Measurements from ENCODE around the gene CENPP.

Gene CENPP

DNA sequence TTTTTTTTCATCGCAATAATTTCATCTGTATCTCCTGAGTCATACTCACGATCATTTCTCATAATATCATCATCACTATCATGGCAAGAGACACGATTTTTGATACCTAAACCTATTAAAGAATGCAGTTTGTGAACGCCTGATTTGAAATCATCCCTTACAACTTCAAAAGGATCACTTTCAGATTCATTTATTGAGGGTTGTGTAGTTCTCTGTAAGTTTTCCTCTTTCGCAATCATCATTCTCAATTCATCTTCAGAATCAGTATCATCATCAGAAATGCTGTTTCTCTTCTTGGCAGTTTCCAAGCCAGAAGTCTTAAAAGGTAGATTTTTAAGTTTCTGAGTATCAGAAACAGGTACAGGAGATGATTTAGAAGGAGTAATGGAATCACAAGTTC is 10.3 kb upstream of the CENPP start:
- DNase-seq = no peak

DNA sequence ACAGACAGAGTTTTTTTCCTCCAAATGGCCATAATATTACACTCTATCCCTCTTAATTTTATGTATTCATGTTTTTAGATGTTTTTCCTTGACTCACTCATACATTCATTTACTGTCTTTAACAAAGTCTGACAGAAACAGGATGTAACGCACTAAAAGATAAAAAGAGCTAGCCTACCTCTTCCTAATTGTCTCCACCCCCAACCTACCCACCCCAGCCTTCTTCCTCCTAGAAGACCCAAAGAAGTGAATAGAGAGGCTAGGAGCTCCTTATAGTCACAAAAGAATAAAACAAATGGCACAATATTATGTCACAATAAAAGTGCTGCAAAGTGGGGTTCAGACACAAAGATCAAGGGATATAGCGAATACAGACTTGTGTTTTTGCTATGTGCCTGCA is 1.3 kb upstream of the CENPP start:
- DNase-seq = no peak

GRCh38 chr9:92324889-92325268 is 874 bp upstream of the CENPP start:
- DNase-seq = no peak

DNA sequence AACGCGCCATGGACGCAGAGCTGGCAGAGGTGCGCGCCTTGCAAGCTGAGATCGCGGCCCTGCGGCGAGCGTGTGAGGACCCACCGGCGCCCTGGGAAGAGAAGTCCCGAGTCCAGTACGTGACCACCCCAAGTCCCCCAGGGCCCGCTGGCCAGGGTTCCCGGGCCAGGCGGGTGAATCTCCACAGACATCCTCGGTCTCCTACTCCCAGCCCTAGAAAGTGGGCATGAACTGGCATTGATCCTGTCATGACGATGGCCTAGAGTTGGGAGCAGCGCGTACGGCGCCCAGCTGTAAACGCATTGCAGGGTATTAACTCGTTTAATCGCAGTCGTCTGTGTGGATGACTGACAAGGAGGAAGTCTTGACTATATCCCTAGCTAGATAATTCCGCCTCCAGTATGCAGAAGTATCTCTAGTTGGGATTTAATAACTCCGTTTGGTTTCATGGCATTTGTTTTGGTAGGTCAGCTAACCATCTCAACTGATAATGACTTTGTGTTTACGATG is 293 bp downstream of the CENPP start:
- no peak for DNase-seq

DNA sequence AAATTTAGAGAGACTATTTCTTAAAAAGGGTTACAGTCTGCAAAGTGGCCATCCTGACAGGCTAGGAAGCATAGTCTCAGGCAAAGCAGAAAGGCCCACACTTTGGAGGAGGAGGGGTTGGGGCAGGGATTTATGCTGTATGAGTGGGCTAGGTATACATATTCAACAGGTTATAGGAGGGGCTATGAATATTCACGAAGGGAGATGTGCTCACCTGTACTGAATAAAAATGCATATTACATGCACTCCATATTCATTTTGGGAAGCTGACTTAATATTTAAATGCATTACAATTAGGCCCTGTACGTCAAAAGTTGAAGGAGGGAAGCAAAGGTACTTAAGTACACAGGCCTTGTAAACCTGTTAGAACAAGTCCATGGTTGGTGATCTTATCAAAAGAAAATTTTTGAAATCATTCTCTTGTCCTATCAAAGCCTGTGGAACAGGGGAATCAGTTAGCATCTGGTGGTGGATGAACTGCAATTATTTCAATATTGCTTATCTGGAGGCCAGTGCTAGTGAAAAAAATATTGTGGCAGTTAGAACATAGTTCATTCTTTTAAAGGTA is 1.6 kb downstream of the CENPP start:
- DNase-seq = peak; percentile 16

DNA sequence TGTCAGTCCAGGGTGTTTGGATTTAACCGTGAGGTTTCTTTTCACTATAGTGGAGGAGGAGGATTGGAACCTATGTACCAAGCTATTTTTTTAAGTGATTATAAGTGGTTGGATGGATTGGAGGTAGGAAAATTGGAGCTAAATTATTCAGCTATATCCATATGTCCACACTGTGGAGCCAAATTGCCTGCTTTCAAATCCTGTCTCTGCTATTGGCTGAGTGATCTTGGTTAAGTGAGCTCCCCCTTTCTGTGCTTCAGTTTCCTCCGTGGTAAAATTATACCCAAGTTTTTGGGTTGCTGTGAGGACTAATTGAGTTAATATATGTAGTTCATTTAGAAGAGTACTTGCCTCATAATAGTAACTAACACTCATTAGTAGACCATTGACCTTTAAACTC is 2.5 kb downstream of the CENPP start:
- DNase-seq = peak; percentile 51

DNA sequence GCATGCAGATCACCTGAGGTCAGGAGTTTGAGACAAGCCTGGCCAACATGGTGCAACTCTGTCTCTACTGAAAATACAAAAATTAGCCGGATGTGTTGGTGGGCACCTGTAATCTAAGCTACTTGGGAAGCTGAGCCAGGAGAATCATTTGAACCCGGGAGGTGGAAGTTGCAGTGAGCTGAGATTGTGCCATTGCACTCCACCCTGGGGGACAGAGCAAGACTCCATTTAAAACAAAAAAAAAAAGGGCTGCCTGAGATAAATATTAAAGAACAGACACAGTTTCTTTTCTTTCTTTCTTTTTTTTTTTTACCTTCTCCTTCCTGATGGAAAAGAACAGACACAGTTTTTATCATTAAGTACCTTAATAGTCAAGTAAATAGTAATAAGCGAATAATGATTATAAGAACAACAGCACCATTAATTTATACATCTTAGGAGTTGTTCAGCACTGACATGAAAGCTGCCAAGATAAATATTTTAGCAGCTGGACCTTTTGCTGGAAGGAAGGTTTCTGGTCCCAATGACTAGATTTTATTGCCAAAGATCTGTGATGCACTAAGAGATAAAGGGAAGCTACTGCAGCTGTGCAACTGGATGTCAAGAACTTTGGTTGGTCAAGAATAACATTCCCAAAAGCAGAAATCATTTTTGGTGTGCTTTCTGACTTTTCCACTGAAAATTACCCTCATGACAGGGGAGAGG is 7.0 kb downstream of the CENPP start:
- DNase-seq = no peak

DNA sequence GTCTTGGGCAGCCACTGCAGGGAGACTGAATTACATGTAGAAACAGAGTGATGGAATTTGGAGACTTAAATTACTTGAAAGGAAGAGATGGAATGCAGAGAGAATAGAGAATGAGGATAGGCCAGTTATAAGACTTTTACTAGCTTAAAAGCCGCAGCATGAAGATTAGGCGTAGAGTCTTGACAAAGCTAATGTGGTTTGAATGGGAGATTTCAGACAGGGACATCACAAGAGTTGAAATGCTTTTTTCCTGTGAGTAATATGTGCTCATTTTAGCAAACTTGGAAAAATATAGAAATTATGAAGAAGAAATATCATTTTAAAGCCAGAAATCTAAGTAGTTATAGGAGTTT is 7.5 kb downstream of the CENPP start:
- no peak for DNase-seq

- no peak for DNase-seq
Measured at GRCh38 chr9:92341578-92341977, 15.8 kb downstream of the CENPP start.

DNA sequence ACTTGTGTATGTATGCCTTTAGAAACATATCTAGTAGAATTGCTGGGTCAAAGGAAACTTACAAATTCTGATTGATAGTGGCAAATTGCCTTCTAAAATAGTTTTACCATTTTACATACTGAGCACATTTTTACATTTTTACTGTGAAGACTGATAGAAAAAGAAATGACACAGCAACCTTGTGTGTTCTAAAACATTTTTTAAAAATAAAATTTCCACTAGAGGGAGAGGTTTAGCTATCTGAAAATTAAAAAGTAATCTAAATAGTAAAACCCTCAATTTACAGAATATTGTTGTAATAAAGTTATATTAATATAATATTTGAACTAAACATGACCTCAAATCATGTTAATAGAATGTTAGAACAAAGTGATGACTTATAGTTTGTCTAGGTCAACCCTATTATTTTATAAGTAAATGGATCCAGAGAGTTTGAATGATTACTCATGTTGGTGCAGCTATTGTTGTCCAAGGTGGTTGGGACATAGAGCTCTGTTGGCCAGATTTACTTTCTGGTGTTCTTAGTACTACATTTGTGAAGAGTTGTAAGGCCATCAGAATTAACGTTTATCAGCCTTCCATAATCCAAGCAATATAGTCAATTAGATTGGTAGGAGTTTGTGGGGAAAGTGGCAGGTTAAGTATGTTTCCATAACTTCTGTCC is 17.2 kb downstream of the CENPP start:
- no peak for DNase-seq

GRCh38 chr9:92345582-92345981 is 19.8 kb downstream of the CENPP start:
- no peak for DNase-seq

- no peak for DNase-seq
Measured at GRCh38 chr9:92349771-92350739, 24.3 kb downstream of the CENPP start.

DNA sequence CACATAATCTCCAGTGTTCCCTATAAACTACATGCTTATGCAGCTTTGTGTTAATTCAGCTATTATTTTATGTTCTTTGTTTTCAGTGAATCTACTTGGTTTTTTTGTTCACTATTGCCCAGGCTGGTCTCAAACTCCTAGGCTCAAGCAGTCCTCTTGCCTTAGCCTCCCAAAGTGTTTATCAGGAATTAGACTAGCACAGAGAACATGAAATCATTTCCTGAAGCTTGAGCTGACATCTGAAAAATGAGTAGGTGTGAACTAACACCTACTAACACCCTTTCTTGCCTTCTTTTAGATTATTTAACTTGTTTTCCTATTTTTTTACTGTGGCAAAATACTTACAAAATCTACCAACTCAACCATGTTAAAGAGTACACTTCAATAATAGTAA is 25.0 kb downstream of the CENPP start:
- no peak for DNase-seq

- no peak for DNase-seq
Measured at GRCh38 chr9:92353051-92353450, 27.3 kb downstream of the CENPP start.

GRCh38 chr9:92359394-92359995 is 33.7 kb downstream of the CENPP start:
- DNase-seq = no peak

DNA sequence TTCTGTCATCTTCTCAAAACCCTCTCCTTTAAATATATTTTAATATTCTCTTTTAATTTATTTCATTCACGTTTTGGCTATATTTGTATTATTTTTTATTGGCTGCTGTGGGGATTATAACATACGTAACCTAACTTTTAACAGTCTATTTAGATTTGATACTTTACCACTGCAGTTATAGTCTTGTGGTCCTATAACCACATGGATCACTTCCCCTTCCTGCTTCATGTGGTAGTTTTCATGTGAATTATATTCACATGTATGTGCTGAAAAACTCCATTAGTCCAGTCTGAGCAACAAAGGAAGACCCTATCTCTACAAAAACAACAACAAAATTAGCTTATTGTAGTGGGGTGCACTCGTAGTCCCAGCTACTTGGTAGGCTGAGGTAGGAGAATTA is 34.3 kb downstream of the CENPP start:
- no peak for DNase-seq

DNA sequence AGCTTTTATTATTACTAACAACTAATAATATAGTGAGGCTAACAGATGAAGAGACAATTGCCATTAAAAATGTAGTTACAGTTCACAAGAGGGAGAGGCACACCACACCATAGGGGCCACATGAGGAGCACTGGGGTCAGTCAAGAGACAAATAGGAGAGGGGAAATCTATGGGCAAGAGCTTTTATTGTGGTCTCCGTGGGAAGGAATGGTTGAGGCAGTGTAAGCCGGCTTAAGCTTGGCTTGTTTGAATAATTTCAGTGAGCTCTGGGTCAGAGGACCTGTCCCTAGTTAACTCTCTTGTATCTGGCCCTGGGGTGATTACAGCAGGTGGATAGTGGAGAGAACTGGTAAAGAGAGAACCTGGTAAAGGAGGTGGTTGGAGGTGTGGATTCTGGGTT is 43.3 kb downstream of the CENPP start:
- no peak for DNase-seq

DNA sequence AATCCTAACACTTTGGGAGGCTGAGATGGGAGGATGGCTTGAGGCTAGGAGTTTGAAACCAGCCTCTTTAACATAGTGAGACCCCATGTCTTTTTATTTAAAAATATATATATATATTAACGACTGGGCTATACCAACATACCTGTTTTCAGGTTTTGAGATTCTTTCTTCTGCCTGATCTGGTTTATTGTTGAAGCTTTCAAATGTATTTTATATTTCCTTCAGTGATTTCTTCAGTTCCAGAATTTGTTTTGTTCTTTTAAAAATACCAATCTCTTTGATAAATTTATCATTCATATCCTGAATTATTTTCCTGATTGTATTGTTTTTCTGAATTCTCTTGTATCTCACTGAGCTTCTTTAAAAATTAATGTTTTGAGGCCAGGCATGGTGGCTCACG is 47.4 kb downstream of the CENPP start:
- no peak for DNase-seq

GRCh38 chr9:92377876-92378275 is 52.1 kb downstream of the CENPP start:
- DNase-seq = no peak

GRCh38 chr9:92378865-92379560 is 53.3 kb downstream of the CENPP start:
- no peak for DNase-seq

DNA sequence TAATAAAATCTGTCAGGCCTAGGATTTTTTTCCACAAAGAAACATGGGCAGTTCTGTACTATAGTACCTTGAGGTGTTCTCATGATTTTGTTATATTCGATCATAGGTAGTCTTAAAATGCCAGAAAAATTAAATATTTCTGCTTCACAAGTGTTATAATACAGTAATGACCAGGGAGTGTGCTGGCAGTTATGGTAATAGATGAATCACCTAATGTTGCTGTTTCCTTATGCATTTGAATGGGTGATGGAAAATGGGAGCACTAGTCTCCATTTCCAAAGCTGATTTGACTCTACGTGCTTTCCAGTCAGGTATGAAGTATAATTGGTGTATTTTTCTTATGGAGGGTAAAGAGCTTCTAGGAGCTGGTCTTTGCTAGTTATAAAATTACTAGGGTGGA is 54.9 kb downstream of the CENPP start:
- DNase-seq = no peak

GRCh38 chr9:92381775-92382174 is 56.0 kb downstream of the CENPP start:
- DNase-seq = no peak
